GM18502 (cell line): ENCODE data around the gene SHC2.
"Not testable (repeated sequence)": the region's sequence is repeated elsewhere in the genome, so short reads cannot be mapped to it uniquely, and the experiment has no call there.

Source experiments
- ATAC-seq: cut with Tn5 transposase; IDR thresholded peaks from one replicate; pipeline ENCODE4 v1.9.1; 2021; ENCODE audit warnings: mild to moderate bottlenecking; ENCODE audit not compliant: unreplicated experiment, poor library complexity

Gene SHC2

GRCh38 chr19:450912-451481 is 9.8 kb downstream of the SHC2 start:
- not testable (repeated sequence) for ATAC-seq

GRCh38 chr19:449916-450315 is 10.9 kb downstream of the SHC2 start:
- ATAC-seq, result no peak

- no peak for ATAC-seq
Observed at GRCh38 chr19:447816-448560, 12.8 kb downstream of the SHC2 start.

GRCh38 chr19:447064-447426 is 13.8 kb downstream of the SHC2 start:
- ATAC-seq, result no peak

- no peak for ATAC-seq
Observed at GRCh38 chr19:444677-445210, 16.1 kb downstream of the SHC2 start.

- ATAC-seq, result no peak
Observed at GRCh38 chr19:443005-443404, 17.8 kb downstream of the SHC2 start.

- no peak for ATAC-seq
Observed at GRCh38 chr19:442085-442484, 18.7 kb downstream of the SHC2 start.

- ATAC-seq, result no peak
Observed at GRCh38 chr19:441213-441836, 19.5 kb downstream of the SHC2 start.

GRCh38 chr19:440391-441212 is 20.2 kb downstream of the SHC2 start:
- no peak for ATAC-seq

- ATAC-seq, result no peak
Observed at GRCh38 chr19:439167-439900, 21.5 kb downstream of the SHC2 start.

- no peak for ATAC-seq
Observed at GRCh38 chr19:438416-438958, 22.3 kb downstream of the SHC2 start.

- ATAC-seq, result no peak
Observed at GRCh38 chr19:437041-437440, 23.8 kb downstream of the SHC2 start.

GRCh38 chr19:436413-436950 is 24.4 kb downstream of the SHC2 start:
- no peak for ATAC-seq

GRCh38 chr19:435707-436412 is 25.0 kb downstream of the SHC2 start:
- ATAC-seq, result no peak

- no peak for ATAC-seq
Observed at GRCh38 chr19:435056-435706, 25.7 kb downstream of the SHC2 start.

GRCh38 chr19:434152-434960 is 26.5 kb downstream of the SHC2 start:
- ATAC-seq, result no peak

GRCh38 chr19:430701-431100 is 30.1 kb downstream of the SHC2 start:
- ATAC-seq, result no peak

- no peak for ATAC-seq
Observed at GRCh38 chr19:428149-428548, 32.7 kb downstream of the SHC2 start.
